SW480 (cell line): Measurements from ENCODE around the gene KIF5B.
"Not testable (repeated sequence)": the region's sequence is repeated elsewhere in the genome, so short reads cannot be mapped to it uniquely, and the experiment has no call there.

Experiments used
- DNase-seq: peaks from one replicate; pipeline ENCODE4 v3.0.0-alpha.2; 2016; ENCODE audit warnings: low spot score

The KIF5B gene

DNA sequence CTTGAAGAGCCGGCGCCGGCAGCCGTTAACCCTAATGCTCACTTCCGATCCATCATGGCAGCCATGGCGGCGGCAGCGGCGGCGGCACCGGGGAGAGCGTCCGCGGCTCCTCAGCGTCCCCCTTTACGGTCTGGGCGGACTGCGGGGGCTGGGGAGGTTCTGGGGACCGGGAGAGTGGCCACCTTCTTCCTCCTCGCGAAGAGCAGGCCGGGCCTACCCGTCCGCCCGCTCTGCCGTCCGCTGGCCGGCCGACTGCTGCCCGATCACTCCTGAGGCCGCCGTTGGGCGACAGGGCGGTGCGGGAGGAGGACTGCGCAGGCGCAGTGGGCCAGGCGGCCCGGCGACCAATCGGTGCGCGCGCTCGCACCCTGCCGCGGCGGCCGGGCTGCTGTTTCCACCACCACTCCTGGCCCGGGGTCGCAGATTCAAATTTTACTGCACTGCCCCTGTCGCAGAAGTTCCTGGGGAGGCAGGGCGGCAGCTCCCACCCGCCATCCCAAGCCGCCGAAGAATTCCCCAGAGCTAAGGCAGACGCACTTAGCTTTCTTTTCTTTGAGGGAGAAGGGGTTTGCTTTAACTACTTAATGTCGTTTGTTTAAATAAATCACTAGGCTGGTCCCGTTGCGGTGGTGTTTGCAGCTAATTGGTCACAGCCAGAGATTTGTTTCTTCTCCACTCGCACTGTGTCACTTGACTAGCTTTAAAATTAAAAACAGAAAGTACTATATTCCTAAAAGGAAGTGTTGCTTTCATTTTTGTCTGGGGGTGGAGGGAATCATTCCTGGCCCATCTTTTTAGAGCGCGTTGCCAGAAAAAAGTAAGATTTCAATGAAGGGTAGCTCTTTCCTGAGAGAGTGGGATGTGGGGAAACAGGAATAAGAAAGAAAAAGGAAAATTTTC, at the start of gene KIF5B:
TSS of gene KIF5B (minus strand) at position 290 of the 900 bp plus-strand sequence. CDS start 452 bp downstream, outside the sequence.
- DNase-seq: peak; percentile 69

GRCh38 chr10:32105782-32106382, 49.7 kb upstream of the KIF5B start:
- DNase-seq: no peak

- peak; percentile 22 for DNase-seq
Measured at GRCh38 chr10:32104622-32105509, 48.6 kb upstream of the KIF5B start.

GRCh38 chr10:32104181-32104580, 48.0 kb upstream of the KIF5B start:
- DNase-seq: no peak

DNA sequence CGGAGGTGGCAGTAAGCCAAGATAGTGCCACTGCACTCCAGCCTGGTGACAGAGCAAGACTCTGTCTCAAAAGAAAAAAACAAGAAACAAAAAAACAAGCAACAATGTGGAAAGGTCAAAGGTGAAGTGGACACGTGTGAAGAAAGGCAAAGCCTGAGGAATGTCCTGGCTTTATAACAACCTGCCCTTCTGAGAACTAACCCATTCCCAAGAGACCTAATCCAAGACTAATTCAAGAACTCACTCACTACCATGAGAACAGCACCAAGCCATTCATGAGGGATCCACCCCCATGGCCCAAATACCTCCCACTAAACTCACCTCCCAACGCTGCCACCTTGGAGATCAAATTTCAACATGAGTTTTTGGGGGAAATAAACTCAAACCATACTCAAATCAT, 47.5 kb upstream of the KIF5B start:
- no peak for DNase-seq

GRCh38 chr10:32098566-32099259, 42.5 kb upstream of the KIF5B start:
- DNase-seq: not testable (repeated sequence)

DNA sequence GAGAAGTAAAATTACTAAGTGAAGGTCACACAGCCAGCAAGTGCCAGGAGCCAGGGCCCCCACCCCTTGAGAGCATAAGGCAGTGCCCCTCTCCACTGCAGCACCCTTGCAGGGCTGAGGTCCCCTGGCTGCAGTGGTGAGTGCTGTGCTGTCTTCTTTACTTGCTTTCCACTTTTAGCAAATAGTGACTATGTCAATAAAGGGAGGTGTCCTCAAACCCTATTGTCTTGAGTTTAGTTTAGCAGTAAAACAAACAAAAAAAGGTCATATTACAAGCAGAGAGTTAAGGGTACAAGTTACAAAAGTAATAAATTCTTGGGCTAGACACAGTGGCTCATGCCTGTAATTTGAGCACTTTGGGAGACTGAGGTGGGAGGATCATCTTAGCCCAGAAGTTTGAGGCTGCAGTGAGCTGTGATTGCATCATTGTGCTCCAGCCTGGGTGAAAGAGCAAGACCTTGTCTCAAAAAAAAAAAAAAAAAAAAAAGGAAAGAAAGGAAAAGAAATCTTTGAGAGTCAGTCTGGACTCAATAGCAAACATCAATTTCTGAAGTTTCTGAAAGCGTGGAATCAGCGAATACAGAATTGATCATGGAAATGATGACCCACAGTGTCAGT, 39.0 kb upstream of the KIF5B start:
- no peak for DNase-seq

DNA sequence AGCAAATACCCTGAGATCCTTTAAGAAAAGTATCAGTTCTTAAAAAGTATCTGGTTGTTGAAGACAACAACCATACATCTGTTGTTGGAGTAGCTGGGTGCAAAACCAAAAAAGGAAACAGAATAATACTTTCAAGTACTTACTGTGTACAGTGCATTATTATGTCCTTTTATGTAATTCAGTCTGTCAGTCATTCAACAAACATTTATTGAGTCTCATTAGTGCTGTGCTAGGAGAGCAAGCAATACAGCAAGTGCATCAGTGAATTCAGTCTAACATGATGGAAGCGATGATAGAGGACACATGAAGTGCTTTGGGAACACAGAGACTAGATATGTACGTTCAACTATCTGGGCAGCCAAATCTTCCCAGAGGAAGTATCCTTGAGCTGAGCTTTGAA, 37.4 kb upstream of the KIF5B start:
- no peak for DNase-seq

- DNase-seq: no peak
Measured at GRCh38 chr10:32091046-32091445, 34.8 kb upstream of the KIF5B start.

- no peak for DNase-seq
Measured at GRCh38 chr10:32084185-32084851, 28.1 kb upstream of the KIF5B start.

GRCh38 chr10:32077896-32078485, 21.8 kb upstream of the KIF5B start:
- DNase-seq: peak; percentile 23

- DNase-seq: no peak
Measured at GRCh38 chr10:32073659-32074058, 17.4 kb upstream of the KIF5B start.

DNA sequence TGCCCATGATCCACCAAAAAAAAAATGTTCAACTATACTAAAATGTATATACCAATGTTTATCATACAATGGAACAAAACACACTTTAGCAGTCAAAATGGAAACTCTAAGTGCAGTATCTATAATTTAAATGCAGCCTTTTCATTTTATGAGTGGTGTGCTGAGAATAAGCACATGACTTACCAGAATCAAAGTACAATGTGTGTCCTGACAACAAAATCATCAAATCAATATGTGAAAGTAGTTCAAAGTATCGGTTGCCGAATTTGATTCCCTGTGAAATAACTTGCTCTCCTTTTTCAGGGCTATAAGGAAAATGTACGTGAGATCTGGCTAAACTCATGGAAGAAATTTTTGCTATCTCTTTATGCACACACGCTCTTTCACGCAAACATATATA, 16.9 kb upstream of the KIF5B start:
- DNase-seq: no peak

DNA sequence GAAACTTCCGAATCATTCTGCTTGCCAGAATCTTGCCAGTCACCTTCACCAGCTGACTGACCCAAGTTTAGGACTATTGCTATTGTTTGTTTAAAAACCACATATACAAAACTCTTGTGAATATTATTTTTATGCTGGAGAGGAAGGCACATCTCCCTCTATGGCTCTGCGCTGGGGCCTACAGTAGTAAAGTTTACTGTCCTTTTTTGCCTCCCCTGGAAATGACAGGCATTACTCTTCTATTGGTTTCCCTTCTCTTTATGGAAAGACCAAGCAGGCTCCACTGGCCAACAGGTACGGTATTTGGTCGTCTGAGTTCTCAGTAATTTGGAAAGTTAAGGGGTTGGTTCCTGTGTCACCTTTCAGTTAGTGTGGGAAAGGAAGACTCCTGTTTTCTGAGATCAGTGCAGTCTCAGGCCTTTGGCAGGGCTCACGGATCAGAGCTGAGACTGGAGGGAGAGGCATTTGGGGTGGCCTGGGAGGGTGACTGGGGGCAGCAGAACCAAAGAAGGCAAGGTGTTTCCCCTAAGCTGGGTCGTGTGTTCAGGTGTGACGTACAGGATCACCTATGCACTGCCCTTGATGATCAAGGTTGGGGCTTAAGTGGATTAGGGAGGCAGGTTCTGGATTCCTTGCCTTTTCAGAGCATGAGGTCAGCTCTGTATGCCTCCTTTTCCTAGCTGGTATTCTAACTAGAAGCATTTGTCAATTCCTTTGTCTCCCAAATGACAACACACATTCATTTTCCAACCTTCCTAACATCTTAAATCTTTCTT, 16.0 kb upstream of the KIF5B start:
- no peak for DNase-seq

DNA sequence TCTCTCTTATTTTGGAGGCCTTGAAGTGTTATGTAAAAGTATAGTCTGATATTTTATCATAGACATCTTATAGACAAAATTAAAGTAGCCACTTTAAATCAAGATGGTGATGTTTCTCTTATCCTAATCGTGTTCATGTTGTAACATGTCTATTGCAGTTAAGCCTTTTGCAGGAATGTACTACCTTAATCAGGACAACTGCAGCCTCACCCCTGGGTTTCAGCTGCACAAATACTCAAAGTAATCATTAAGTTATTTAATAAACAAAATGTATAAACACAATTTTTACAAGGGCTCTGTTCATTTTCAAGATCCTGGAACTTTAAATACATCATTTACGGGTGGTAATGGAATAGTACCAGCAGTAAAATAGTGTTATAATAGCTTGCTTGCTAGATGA, 14.4 kb upstream of the KIF5B start:
- DNase-seq: no peak

DNA sequence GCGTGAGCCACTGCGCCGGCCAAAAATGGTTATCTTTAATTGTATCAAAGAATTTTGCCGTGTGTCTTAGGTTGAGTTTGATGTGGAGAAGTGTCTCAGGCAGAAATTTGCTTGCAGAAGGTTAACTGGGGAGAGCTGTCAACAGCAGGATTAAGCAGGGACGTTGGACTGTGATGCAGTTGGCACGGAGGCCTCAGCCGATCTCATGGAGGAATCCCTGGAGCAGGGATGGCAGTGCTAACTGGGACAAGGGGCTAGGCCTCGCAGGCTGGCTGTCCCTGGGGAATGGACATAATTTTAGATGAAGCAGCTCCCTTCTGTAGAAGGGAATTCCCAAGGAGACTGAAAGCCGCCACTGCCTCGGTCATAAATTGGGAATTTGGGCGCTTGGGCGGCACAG, 12.3 kb upstream of the KIF5B start:
- DNase-seq: no peak

GRCh38 chr10:32067931-32068330, 11.7 kb upstream of the KIF5B start:
- DNase-seq: not testable (repeated sequence)

DNA sequence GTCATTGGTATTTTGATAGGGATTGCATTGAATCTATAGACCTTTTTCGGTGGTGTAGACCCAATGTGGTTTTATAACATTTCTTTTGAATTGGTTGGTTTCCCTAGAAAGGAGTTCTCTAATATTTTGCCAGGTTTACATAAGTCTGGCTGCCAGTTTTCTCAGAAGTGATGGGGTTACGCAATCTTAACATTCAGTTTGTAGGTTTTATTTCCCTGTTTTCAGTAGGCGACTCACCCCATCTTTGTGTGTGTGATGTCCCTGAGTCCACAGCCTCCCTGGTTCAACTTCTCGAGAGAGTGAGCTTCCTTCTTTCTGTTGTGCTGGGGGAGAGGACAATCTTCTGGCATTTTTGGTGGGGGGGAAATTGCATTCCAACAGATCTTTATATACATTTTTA, 9.6 kb upstream of the KIF5B start:
- DNase-seq: no peak

DNA sequence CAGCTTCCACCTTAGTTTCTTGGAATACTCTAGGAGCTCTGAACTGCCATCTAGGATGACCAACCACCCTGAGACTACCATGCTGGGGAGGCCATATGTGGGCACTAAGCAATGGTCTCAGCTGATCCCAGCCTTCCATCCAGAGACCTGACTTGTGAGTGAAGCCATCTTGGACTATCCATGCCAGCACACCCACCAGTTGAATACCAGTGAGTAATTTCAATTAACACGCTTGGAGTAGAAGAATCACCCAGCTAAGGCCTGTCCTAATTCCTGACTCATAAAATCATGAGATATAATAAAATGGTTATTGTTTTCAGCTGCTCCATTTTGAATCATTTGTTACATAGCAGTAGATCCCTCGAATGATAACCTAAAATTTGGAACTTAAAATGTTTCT, 5.2 kb upstream of the KIF5B start:
- no peak for DNase-seq

DNA sequence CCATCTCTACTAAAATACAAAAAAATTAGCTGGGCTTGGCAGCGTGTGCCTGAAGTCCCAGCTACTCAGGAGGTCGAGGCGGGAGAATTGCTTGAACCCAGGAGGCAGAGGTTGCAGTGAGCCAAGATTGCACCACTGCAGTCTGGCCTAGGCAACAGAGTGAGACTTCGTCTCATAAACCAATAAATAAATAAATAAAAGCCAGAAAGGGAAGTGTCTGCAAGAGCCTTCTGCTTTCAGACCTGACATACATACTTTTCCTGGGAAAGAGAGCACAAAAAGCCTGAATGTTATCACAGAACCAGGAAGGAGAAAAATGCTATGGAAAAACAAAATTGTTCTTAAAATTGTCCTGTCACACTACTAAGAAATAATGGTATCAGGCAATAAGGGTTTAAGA, 4.1 kb upstream of the KIF5B start:
- no peak for DNase-seq
